Measurements from ENCODE around the gene YIF1B. TPM values are rescaled to one million over a fixed set of nuclear protein-coding genes. Genes with fewer than 3 reads are reported as not detected.

Gene YIF1B
- total RNA-seq, 2 donors from 2014 or later = 24.2 to 31.5 TPM

DNA sequence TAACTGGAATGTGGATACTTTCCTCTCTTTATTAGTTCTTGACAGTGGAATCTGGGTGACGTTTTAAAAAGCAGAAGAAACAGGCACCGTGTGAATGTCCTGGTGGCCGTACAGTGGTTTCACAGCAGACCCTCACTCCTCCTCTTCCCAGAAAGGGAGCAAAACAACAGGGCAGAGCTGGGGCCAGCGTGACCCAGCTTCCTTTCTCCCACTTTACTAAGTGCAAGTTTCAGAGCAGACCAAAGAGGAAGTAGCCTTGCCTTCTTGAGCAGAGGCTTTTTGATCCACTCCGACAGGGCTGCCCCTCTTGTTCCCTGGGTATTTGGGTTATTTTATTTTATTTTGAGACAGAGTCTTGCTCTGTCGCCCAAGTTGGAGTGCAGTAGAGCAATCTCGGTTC lies 31.3 kb downstream of the YIF1B start:
- intact Hi-C loops (cut with DNase I) = no loop called here
- ATAC-seq (peak; percentile 30 to 43), DNase-seq (no peak)

DNA sequence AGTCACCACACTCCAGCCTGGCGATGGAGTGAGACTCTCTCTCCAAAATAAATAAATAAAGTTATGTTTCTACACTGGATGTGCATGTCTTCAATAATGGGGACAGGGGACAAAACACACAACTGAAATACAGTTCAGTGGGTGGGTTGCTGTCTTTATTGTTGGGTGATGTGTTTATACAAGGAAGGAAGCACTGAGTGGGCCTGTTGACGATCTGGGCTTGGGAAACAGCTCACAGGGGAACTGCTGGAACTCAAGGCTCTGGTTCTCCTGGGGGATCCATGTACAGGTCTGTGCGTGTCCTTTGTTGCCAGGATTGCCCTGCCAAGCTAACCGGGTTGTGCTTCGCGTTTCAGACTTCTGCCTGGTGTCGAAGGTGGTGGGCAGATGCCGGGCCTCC lies 32.5 kb downstream of the YIF1B start:
- DNase-seq (no peak), ATAC-seq (no peak)
- intact Hi-C loops (cut with DNase I) = no loop called here

- no peak for DNase-seq
- no peak for ATAC-seq
- intact Hi-C loops (cut with DNase I) = no loop called here
Observed at GRCh38 chr19:38281811-38282566, 33.8 kb downstream of the YIF1B start.

GRCh38 chr19:38280030-38280921 lies 35.5 kb downstream of the YIF1B start:
- no peak for ATAC-seq
- intact Hi-C loops (cut with DNase I) = no loop called here
- no peak for DNase-seq

DNA sequence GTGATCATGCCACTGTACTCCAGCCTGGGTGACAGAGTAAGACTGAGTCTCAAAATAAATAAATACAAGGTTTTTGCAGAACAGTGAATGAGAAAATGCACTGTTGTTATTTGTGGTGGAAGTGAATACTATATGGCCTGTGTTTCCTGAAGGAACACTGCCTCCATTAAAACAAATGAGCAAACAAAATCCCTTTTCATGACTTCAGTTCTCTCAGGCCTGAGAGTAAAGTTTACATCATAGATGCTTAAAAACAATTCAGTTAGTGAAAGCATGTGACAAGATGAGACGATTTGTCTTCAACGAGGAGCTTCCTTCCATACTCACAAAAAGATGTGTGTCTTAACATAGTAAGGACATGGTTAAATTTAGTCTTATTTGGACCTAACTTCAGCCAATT lies 37.0 kb downstream of the YIF1B start:
- ATAC-seq = no peak
- DNase-seq = no peak
- intact Hi-C loops (cut with DNase I) = no loop called here

- DNase-seq = peak; percentile 84
- peak; percentile 87 to 90 for ATAC-seq
- intact Hi-C loops (cut with DNase I) = no loop called here
Observed at GRCh38 chr19:38277969-38278680, 37.6 kb downstream of the YIF1B start.

DNA sequence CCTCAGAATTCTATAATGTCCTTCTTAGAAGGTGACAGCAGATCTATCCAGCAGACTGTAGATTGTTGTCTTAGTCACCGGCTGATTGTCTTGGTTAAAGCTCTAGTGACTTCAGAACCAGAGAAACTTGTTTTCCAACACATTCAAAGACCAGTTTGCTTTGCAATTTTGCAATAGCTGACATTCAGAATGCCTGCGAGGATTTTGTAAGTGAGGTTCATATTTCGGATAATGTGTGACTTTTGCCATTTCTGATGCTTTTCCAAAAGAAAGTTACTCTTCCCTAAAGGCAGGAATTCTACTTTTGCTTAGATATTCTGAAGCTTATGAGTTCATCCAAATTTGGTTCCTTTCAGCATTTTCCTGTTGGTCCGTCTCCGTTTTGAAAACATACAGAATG lies 38.2 kb downstream of the YIF1B start:
- intact Hi-C loops (cut with DNase I) = no loop called here

GRCh38 chr19:38276942-38277517 lies 38.7 kb downstream of the YIF1B start:
- intact Hi-C loops (cut with DNase I) = no loop called here
- DNase-seq (no peak), ATAC-seq (no peak)

More for the DNA sequence above, 38.2 kb downstream of the YIF1B start:
- ATAC-seq (peak in 1 of 2 donors; percentile 20), DNase-seq (no peak)

GRCh38 chr19:38274739-38275138 lies 41.0 kb downstream of the YIF1B start:
- DNase-seq = peak; percentile 47
- ATAC-seq = peak in 1 of 2 donors; percentile 55
- intact Hi-C loops (cut with DNase I) = no loop called here

DNA sequence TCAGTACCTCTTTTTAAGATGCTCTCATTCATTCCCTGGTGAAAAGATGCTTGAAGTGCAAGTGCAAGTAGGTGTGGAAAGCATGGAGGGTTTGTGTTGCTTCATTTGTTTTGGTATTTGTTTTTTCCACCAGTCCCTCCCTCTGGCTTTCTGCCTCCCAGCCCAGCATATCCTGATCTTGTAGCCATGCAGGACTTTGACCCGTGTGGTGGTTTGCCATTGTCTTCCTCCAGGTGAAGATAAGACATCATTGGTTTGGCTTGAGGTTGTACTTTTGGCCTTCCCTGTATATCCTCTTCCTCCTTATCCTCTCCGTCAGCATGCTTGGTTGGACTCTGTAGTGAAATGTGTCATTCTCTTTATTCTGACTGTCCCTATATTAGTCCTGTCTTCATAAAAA lies 42.2 kb downstream of the YIF1B start:
- intact Hi-C loops (cut with DNase I) = no loop called here
- ATAC-seq (no peak), DNase-seq (no peak)

DNA sequence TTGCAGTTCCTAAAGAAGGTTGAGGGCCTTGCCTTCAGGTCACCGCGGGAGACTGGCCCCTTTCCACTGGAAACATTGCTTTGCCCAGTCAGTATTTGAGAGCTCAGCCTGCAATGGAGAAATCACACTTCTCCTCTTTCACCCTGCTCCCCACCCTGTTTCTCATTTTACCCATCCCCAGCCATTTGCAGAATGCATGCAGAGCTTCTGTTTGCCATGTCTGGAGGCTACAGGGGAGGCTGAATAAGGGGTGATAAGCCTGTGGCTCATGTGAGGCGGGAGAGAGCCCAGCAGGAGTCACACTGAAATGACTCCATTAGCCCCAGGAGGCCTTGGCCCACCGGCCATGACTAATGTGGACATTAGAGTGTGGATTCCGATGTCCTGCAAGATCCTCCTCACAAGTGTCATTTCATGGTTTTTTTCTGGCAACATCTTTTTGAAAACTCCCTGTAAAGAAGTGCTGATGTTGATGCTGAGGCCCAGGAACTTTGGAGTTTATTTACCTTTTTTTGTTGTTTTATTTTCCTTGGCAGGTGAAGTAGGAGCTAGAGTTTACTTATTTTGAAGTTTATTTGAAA lies 45.1 kb downstream of the YIF1B start:
- intact Hi-C loops (cut with DNase I) = no loop called here
- DNase-seq = no peak
- ATAC-seq = no peak

GRCh38 chr19:38268539-38268938 lies 47.2 kb downstream of the YIF1B start:
- intact Hi-C loops (cut with DNase I) = no loop called here
- DNase-seq = no peak
- ATAC-seq = no peak

GRCh38 chr19:38267761-38268483 lies 47.8 kb downstream of the YIF1B start:
- intact Hi-C loops (cut with DNase I) = no loop called here
- DNase-seq = no peak
- ATAC-seq = no peak

- intact Hi-C loops (cut with DNase I) = no loop called here
- DNase-seq (no peak), ATAC-seq (peak in 1 of 2 donors; percentile 10)
Observed at GRCh38 chr19:38266981-38267597, 48.7 kb downstream of the YIF1B start.

DNA sequence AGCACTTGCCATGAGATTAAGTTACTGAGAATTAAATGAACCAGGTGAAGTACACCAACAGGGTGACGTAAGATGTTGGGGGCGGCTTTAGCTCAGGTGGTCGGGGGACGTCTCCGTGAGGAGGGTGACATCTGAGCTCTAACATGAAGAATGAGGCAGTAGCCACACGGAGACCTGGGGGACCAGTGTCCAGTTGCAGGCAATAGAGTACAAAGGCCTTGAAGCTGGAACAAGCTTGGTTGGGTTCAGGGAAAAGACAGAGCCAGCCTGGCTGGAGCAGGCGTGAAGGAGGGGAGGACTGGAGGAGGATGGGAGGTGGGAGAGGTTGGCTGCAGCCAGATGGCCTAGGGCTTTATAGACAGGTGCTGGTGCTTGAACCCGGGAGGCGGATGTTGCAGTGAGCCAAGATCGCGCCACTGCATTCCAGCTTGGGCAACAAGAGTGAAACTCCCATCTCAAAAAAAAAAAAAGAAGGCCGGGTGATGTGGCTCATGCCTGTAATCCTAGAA lies 49.8 kb downstream of the YIF1B start:
- intact Hi-C loops (cut with DNase I) = no loop called here
- no peak for DNase-seq
- ATAC-seq = no peak

DNA sequence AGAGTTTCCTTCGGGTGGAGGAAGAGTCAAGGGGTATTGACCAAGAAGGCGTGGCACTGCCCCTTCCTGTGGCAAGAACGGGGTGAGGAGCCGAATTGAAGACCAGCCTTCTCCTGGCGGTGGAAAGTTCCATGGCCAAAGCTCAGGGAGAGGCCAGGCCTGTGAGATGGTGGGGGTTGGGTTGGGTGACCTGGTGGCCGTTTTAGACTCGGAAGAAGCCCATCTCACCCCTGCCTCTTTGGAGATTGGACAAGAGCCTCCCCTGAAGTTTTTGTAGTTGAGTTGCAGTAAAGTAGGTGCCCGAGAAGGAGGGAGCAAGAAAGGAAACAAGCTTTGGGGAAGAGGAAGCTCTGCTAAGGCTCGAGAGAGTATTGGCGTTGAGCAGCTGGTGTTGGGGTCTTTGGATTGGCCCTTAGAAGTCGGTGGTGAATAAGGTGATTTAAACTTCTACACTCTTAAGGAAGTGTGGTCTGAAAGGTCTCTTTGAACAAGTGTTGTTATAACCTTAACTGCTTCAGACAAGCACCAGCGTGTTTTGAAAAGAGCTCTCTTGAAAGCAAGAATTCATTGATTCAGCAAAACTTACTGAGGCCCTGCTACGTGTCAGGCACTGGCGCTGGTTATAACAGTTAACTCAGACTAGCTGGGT lies 50.4 kb downstream of the YIF1B start:
- DNase-seq (peak; percentile 42), ATAC-seq (peak in 1 of 2 donors; percentile 18)
- intact Hi-C loops (cut with DNase I) = no loop called here

DNA sequence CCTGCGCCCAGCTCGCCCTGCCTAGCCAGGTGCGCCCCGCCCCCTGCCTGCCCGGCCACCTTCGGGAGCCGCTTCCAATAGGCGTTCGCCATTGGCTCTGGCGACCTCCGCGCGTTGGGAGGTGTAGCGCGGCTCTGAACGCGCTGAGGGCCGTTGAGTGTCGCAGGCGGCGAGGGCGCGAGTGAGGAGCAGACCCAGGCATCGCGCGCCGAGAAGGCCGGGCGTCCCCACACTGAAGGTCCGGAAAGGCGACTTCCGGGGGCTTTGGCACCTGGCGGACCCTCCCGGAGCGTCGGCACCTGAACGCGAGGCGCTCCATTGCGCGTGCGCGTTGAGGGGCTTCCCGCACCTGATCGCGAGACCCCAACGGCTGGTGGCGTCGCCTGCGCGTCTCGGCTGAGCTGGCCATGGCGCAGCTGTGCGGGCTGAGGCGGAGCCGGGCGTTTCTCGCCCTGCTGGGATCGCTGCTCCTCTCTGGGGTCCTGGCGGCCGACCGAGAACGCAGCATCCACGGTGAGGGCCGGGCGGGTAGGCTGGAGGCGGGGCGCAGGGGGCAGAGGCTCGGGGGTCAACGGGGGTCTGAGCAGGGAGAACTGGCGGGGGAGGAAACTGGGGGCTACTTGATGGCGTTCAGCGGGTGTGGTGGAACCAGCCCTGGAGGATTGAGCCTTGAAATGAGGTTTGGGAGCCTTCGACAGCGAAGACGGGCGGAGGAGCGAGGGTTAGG lies 51.1 kb downstream of the YIF1B start, which contains the start of gene SPINT2:
TSS of gene SPINT2 (plus strand) at position 88 of the 727 bp plus-strand sequence. CDS start at position 408, 320 bp downstream.
- ATAC-seq (peak; percentile 55 to 62), DNase-seq (peak; percentile 45)
- intact Hi-C loops (cut with DNase I) = no loop called here
